CD4-positive, alpha-beta T cell treated with Interferon alpha-2 for 1 hour (primary cell): ENCODE measurements around the gene CCDC88C.
A peak's percentile ranks its signal among the peaks of the same experiment; 100 is the strongest.
"Not testable (repeated sequence)": the region's sequence is repeated elsewhere in the genome, so short reads cannot be mapped to it uniquely, and the experiment has no call there.

Experiments used
- DNase-seq, 2 donors: peaks; one replicate each; pipeline ENCODE4 v3.0.0-alpha.2; 2020 to 2022

Gene CCDC88C

GRCh38 chr14:91417983-91418386 is 365 bp upstream of the CCDC88C start:
- peak; percentile 65 to 73 for DNase-seq

GRCh38 chr14:91416744-91417119 is 888 bp downstream of the CCDC88C start:
- DNase-seq = peak in 1 of 2 donors; percentile 46

GRCh38 chr14:91415794-91416743 is 1.6 kb downstream of the CCDC88C start:
- peak; percentile 75 to 87 for DNase-seq

GRCh38 chr14:91414475-91414833 is 3.2 kb downstream of the CCDC88C start:
- no peak for DNase-seq

GRCh38 chr14:91413547-91414474 is 3.8 kb downstream of the CCDC88C start:
- peak; percentile 62 to 81 for DNase-seq

- DNase-seq = peak in 1 of 2 donors; percentile 41
Observed at GRCh38 chr14:91412939-91413338, 4.7 kb downstream of the CCDC88C start.

GRCh38 chr14:91410771-91411536 is 6.7 kb downstream of the CCDC88C start:
- peak in 1 of 2 donors; percentile 51 for DNase-seq

- DNase-seq = peak; percentile 33 to 81
Observed at GRCh38 chr14:91409928-91410718, 7.5 kb downstream of the CCDC88C start.

- DNase-seq = not testable (repeated sequence)
Observed at GRCh38 chr14:91409240-91409639, 8.4 kb downstream of the CCDC88C start.

GRCh38 chr14:91406982-91407381 is 10.6 kb downstream of the CCDC88C start:
- DNase-seq = no peak

GRCh38 chr14:91406451-91406850 is 11.2 kb downstream of the CCDC88C start:
- no peak for DNase-seq

GRCh38 chr14:91405724-91406435 is 11.7 kb downstream of the CCDC88C start:
- DNase-seq = no peak

- DNase-seq = peak; percentile 44 to 73
Observed at GRCh38 chr14:91405241-91405721, 12.3 kb downstream of the CCDC88C start.

GRCh38 chr14:91402771-91403600 is 14.6 kb downstream of the CCDC88C start:
- peak in 1 of 2 donors; percentile 40 for DNase-seq

GRCh38 chr14:91402348-91402747 is 15.3 kb downstream of the CCDC88C start:
- peak in 1 of 2 donors; percentile 53 for DNase-seq

GRCh38 chr14:91401751-91402150 is 15.9 kb downstream of the CCDC88C start:
- no peak for DNase-seq

GRCh38 chr14:91400696-91401095 is 16.9 kb downstream of the CCDC88C start:
- DNase-seq = no peak

- DNase-seq = peak in 1 of 2 donors; percentile 60
Observed at GRCh38 chr14:91399868-91400640, 17.6 kb downstream of the CCDC88C start.

GRCh38 chr14:91398707-91399106 is 18.9 kb downstream of the CCDC88C start:
- DNase-seq = no peak
